ENCODE data around the gene SERPINA12. TPM values are rescaled to one million over a fixed set of nuclear protein-coding genes. Genes with fewer than 3 reads are reported as not detected.

The SERPINA12 gene
- total and polyA plus RNA-seq, 10 of the 15 experiments (the other 5 are each of a cell fraction or from before 2014, with no cell fraction given), result not detected

DNA sequence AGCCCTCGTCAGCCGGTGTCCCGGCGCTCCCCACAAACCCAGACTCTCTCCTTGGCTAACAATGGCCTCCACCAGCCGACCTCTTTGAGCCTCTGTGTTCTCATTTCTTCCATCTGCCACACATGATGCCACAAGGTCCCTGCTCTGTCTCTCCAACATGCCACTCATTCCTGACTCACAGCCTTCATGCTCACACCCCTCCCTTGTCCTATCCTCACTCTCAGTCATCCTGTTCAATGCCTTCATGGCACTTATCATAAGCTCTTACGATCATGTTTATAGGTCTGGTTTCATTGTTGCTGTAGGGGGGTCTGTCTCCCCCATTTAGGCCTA is 47.1 kb downstream of the SERPINA12 start:
- no peaks in the 10 kb centered on the region; the same call in 2 of the 3 replicates for H3K9me3 ChIP-seq (replicated peaks; ENCODE audit: control insufficient read depth, insufficient read depth, low read length)
- no peaks in the 10 kb centered on the region for H3K4me1 ChIP-seq (ENCODE audit: control insufficient read depth, insufficient read depth, low read length)
- no peak for FAIRE-seq
- in situ Hi-C loops (cut with MboI), result no loop called here
- no peak overlapping the region for H3K4me2 ChIP-seq (ENCODE audit: control insufficient read depth, insufficient read depth)
- no peak overlapping the region for H2AFZ ChIP-seq (ENCODE audit: control insufficient read depth, low read depth, low read length)
- H3K27me3 ChIP-seq (replicated peaks in 1 of 2; ENCODE audit: control insufficient read depth in 2 of 2, insufficient read depth in 2 of 2, low read length in 1 of 2), result no peaks in the 10 kb centered on the region
- ChIA-PET SMC1A (ENCODE audit: uncharacterized antibody, unreplicated experiment) (no interaction called here), CTCF (no interaction called here), RAD21 (ENCODE audit: unreplicated experiment) (no interaction called here), POLR2A (no interaction called here)
- H3K36me3 ChIP-seq (ENCODE audit: control insufficient read depth in 2 of 2, insufficient read depth in 2 of 2, low read length in 1 of 2), result no peaks in the 10 kb centered on the region
- H3K4me3 ChIP-seq, result no peak overlapping the region
- no peak for ATAC-seq
- H3K79me2 ChIP-seq (ENCODE audit: control insufficient read depth, insufficient read depth, low read length), result no peaks in the 10 kb centered on the region
- H4K20me1 ChIP-seq (ENCODE audit: control insufficient read depth, insufficient read depth), result no peaks in the 10 kb centered on the region
- BruUV-seq (replicated peaks), result no TSS peak
- DNase-seq (ENCODE audit: low read depth, low spot score), result no peak
- intact Hi-C loops (cut with micrococcal nuclease; ENCODE audit: unreplicated experiment), result no loop called here
- 72% methylated on average over 6 of the region's 6 CpGs for WGBS (ENCODE audit: insufficient coverage, insufficient replicate concordance, low lambda C conversion rate, missing lambda C conversion rate)
- TF ChIP-seq SIN3A (IDR thresholded peaks at IDR 0.05; ENCODE audit: low read depth, low read length) (no peak), SUPT20H (IDR thresholded peaks at IDR 0.05; ENCODE audit: borderline replicate concordance, control insufficient read depth, low read depth, low read length) (no peak), SMAD1 (IDR thresholded peaks at IDR 0.05; ENCODE audit: low read depth, partially characterized antibody) (no peak), NBN (IDR thresholded peaks at IDR 0.05) (no peak), SRF (IDR thresholded peaks at IDR 0.05; ENCODE audit: low read depth in 2 of 2, low read length in 2 of 2) (no peak), HDAC6 (IDR thresholded peaks at IDR 0.05; ENCODE audit: unreplicated experiment) (no peak), CHD4 (IDR thresholded peaks at IDR 0.05) (no peak), YY1 (IDR thresholded peaks at IDR 0.05; ENCODE audit: low read depth, low read length) (no peak), ZNF622 (IDR thresholded peaks at IDR 0.05) (no peak), TBL1XR1 (IDR thresholded peaks at IDR 0.05; ENCODE audit: low read depth, low read length) (no peak), EZH2 (IDR thresholded peaks at IDR 0.05; ENCODE audit: borderline replicate concordance, control insufficient read depth, low read depth, low read length) (no peak), CHD1 (IDR thresholded peaks at IDR 0.05; ENCODE audit: low read depth, low read length) (no peak)
- TF ChIP-seq, protein P1, sequence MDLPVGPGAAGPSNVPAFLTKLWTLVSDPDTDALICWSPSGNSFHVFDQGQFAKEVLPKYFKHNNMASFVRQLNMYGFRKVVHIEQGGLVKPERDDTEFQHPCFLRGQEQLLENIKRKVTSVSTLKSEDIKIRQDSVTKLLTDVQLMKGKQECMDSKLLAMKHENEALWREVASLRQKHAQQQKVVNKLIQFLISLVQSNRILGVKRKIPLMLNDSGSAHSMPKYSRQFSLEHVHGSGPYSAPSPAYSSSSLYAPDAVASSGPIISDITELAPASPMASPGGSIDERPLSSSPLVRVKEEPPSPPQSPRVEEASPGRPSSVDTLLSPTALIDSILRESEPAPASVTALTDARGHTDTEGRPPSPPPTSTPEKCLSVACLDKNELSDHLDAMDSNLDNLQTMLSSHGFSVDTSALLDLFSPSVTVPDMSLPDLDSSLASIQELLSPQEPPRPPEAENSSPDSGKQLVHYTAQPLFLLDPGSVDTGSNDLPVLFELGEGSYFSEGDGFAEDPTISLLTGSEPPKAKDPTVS (IDR thresholded peaks at IDR 0.05; ENCODE audit: low read depth, low read length), result no peak
- TF ChIP-seq, protein P2, sequence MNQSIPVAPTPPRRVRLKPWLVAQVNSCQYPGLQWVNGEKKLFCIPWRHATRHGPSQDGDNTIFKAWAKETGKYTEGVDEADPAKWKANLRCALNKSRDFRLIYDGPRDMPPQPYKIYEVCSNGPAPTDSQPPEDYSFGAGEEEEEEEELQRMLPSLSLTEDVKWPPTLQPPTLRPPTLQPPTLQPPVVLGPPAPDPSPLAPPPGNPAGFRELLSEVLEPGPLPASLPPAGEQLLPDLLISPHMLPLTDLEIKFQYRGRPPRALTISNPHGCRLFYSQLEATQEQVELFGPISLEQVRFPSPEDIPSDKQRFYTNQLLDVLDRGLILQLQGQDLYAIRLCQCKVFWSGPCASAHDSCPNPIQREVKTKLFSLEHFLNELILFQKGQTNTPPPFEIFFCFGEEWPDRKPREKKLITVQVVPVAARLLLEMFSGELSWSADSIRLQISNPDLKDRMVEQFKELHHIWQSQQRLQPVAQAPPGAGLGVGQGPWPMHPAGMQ (IDR thresholded peaks at IDR 0.05; ENCODE audit: borderline replicate concordance), result no peak
- H3K9ac ChIP-seq (ENCODE audit: control insufficient read depth, insufficient read depth, low read length), result no peak overlapping the region
- H3K27ac ChIP-seq (ENCODE audit: control insufficient read depth, insufficient read depth), result no peak overlapping the region

All from GM12878 (cell line).